GM19463 (cell line): ENCODE measurements around the gene CALN1.

Experiments used
- ATAC-seq: cut with Tn5 transposase; IDR thresholded peaks from one replicate; pipeline ENCODE4 v1.9.1; 2021; ENCODE audit warnings: mild to moderate bottlenecking, moderate library complexity; ENCODE audit not compliant: unreplicated experiment

CALN1 gene

GRCh38 chr7:71896535-71896934 lies 515.6 kb downstream of the CALN1 start:
- no peak for ATAC-seq

GRCh38 chr7:71886046-71886445 lies 526.1 kb downstream of the CALN1 start:
- ATAC-seq: no peak

GRCh38 chr7:71885487-71885886 lies 526.7 kb downstream of the CALN1 start:
- ATAC-seq: no peak

GRCh38 chr7:71883415-71883814 lies 528.7 kb downstream of the CALN1 start:
- ATAC-seq: no peak

GRCh38 chr7:71871446-71871845 lies 540.7 kb downstream of the CALN1 start:
- no peak for ATAC-seq

GRCh38 chr7:71870812-71871211 lies 541.3 kb downstream of the CALN1 start:
- no peak for ATAC-seq

GRCh38 chr7:71868797-71869196 lies 543.3 kb downstream of the CALN1 start:
- ATAC-seq: no peak

GRCh38 chr7:71867626-71868025 lies 544.5 kb downstream of the CALN1 start:
- ATAC-seq: no peak

GRCh38 chr7:71865172-71865571 lies 547.0 kb downstream of the CALN1 start:
- no peak for ATAC-seq

GRCh38 chr7:71864130-71864529 lies 548.0 kb downstream of the CALN1 start:
- ATAC-seq: no peak

GRCh38 chr7:71860572-71860971 lies 551.6 kb downstream of the CALN1 start:
- no peak for ATAC-seq

GRCh38 chr7:71857338-71857737 lies 554.8 kb downstream of the CALN1 start:
- no peak for ATAC-seq

- ATAC-seq: no peak
Measured at GRCh38 chr7:71854546-71855397, 557.4 kb downstream of the CALN1 start.

GRCh38 chr7:71851776-71852498 lies 560.2 kb downstream of the CALN1 start:
- ATAC-seq: no peak

- no peak for ATAC-seq
Measured at GRCh38 chr7:71846160-71846559, 566.0 kb downstream of the CALN1 start.

GRCh38 chr7:71843676-71844075 lies 568.5 kb downstream of the CALN1 start:
- no peak for ATAC-seq

GRCh38 chr7:71842786-71843185 lies 569.4 kb downstream of the CALN1 start:
- no peak for ATAC-seq

GRCh38 chr7:71842381-71842780 lies 569.8 kb downstream of the CALN1 start:
- ATAC-seq: no peak

- no peak for ATAC-seq
Measured at GRCh38 chr7:71835056-71835455, 577.1 kb downstream of the CALN1 start.

GRCh38 chr7:71829515-71829914 lies 582.6 kb downstream of the CALN1 start:
- ATAC-seq: no peak

GRCh38 chr7:71828361-71828760 lies 583.8 kb downstream of the CALN1 start:
- ATAC-seq: no peak

GRCh38 chr7:71826141-71826540 lies 586.0 kb downstream of the CALN1 start:
- no peak for ATAC-seq
